ENCODE data around the gene C18orf54. TPM values are rescaled to one million over a fixed set of nuclear protein-coding genes. Genes with fewer than 3 reads are reported as not detected.
A peak's percentile ranks its signal among the peaks of the same experiment; 100 is the strongest.

Gene C18orf54
- total and polyA plus RNA-seq, 10 donors: 0.67 to 4.3 (median 3.0) TPM

- no peak for DNase-seq
These were observed 22.0 kb upstream of the C18orf54 start for GRCh38 chr18:54335638-54336173.

GRCh38 chr18:54338230-54338629, 19.5 kb upstream of the C18orf54 start:
- no peaks in the 10 kb centered on the region for H3K36me3 ChIP-seq
- 90 to 94% (median 92%) methylated on average over 4 of the region's 4 CpGs for WGBS, 5 donors
- H3K4me1 ChIP-seq: no peaks in the 10 kb centered on the region
- no peak for TF ChIP-seq POLR2AphosphoS5 (IDR thresholded peaks at IDR 0.05)
- no peak overlapping the region for H3K27ac ChIP-seq
- intact Hi-C loops (cut with DNase I; ENCODE audit: low total_unique reads): no loop called here
- DNase-seq: no peak
- H3K9me3 ChIP-seq: no peaks in the 10 kb centered on the region
- no peaks in the 10 kb centered on the region for H3K27me3 ChIP-seq (replicated peaks in 1 of 7)
- no peak overlapping the region for H3K4me3 ChIP-seq

More at GRCh38 chr18:54335638-54336173, 22.0 kb upstream of the C18orf54 start:
- Histone ChIP-seq H3K4me1 (no peaks in the 10 kb centered on the region), H3K9me3 (no peaks in the 10 kb centered on the region), H3K4me3 (no peak overlapping the region), H3K27ac (no peak overlapping the region), H3K27me3 (replicated peaks in 1 of 7) (no peaks in the 10 kb centered on the region), H3K36me3 (no peaks in the 10 kb centered on the region)
- WGBS, 5 donors: 83 to 93% (median 86%) methylated on average over 2 of the region's 2 CpGs
- TF ChIP-seq POLR2A (IDR thresholded peaks at IDR 0.05) (no peak), CTCF (IDR thresholded peaks at IDR 0.05 in 8 of 11, conservative IDR thresholded peaks at IDR 0.05 in 3 of 11) (no peak), POLR2AphosphoS5 (IDR thresholded peaks at IDR 0.05) (no peak)
- intact Hi-C loops (cut with DNase I; ENCODE audit: low total_unique reads): no loop called here

- Histone ChIP-seq H3K4me3 (no peak overlapping the region), H3K27ac (no peak overlapping the region), H3K9me3 (no peaks in the 10 kb centered on the region), H3K36me3 (no peaks in the 10 kb centered on the region), H3K27me3 (replicated peaks in 1 of 7) (peaks cover 0 to 14% (median 0%) of the 10 kb centered on the region in 7 donors), H3K4me1 (no peaks in the 10 kb centered on the region)
- intact Hi-C loops (cut with DNase I; ENCODE audit: low total_unique reads): no loop called here
- TF ChIP-seq POLR2AphosphoS5 (IDR thresholded peaks at IDR 0.05) (no peak), CTCF (IDR thresholded peaks at IDR 0.05 in 8 of 11, conservative IDR thresholded peaks at IDR 0.05 in 3 of 11) (no peak), POLR2A (IDR thresholded peaks at IDR 0.05) (no peak)
- 79 to 97% (median 89%) methylated on average over 1 of the region's 1 CpG for WGBS, 5 donors
- no peak for DNase-seq
These were observed 6.5 kb upstream of the C18orf54 start for GRCh38 chr18:54351186-54351585.

GRCh38 chr18:54357082-54357659, 535 bp upstream of the C18orf54 start:
- peaks cover 0 to 14% (median 0%) of the 10 kb centered on the region in 7 donors for H3K27me3 ChIP-seq (replicated peaks in 1 of 7)
- H3K4me3 ChIP-seq: peak overlapping the region; percentile 72 to 87 (median 78)
- WGBS, 5 donors: 0 to 4% (median 2%) methylated on average over 15 of the region's 15 CpGs
- peaks cover 0 to 22% (median 16%) of the 10 kb centered on the region in 6 donors for H3K4me1 ChIP-seq
- H3K27ac ChIP-seq: peak overlapping the region in 7 of 8 donors; percentile 51 to 84 (median 75)
- no peak for DNase-seq
- TF ChIP-seq POLR2A (IDR thresholded peaks at IDR 0.05): no peak
- TF ChIP-seq CTCF (IDR thresholded peaks at IDR 0.05 in 8 of 11, conservative IDR thresholded peaks at IDR 0.05 in 3 of 11): no peak
- TF ChIP-seq POLR2AphosphoS5 (IDR thresholded peaks at IDR 0.05): no peak
- intact Hi-C loops (cut with DNase I; ENCODE audit: low total_unique reads): no loop called here
- H3K36me3 ChIP-seq: peaks cover 0 to 6% (median 0%) of the 10 kb centered on the region in 6 donors
- no peaks in the 10 kb centered on the region for H3K9me3 ChIP-seq
